HG03095 (cell line): Measurements from ENCODE around the gene PEX26.
"Not testable (repeated sequence)": the region's sequence is repeated elsewhere in the genome, so short reads cannot be mapped to it uniquely, and the experiment has no call there.

Experiments used
- ATAC-seq: cut with Tn5 transposase; IDR thresholded peaks from one replicate; pipeline ENCODE4 v1.9.1; 2021; ENCODE audit warnings: moderate library complexity; ENCODE audit not compliant: unreplicated experiment

The PEX26 gene

GRCh38 chr22:18093661-18094060 lies 15.9 kb downstream of the PEX26 start:
- no peak for ATAC-seq

GRCh38 chr22:18095101-18095805 lies 17.5 kb downstream of the PEX26 start:
- ATAC-seq, result no peak

GRCh38 chr22:18096823-18097222 lies 19.0 kb downstream of the PEX26 start:
- no peak for ATAC-seq

- no peak for ATAC-seq
These were observed 23.0 kb downstream of the PEX26 start for GRCh38 chr22:18100781-18101180.

GRCh38 chr22:18101536-18101935 lies 23.7 kb downstream of the PEX26 start:
- no peak for ATAC-seq

GRCh38 chr22:18103527-18104269 lies 25.9 kb downstream of the PEX26 start:
- ATAC-seq, result no peak

- ATAC-seq, result no peak
These were observed 26.8 kb downstream of the PEX26 start for GRCh38 chr22:18104566-18104965.

- not testable (repeated sequence) for ATAC-seq
These were observed 28.2 kb downstream of the PEX26 start for GRCh38 chr22:18105981-18106380.

- ATAC-seq, result not testable (repeated sequence)
These were observed 29.0 kb downstream of the PEX26 start for GRCh38 chr22:18106550-18107341.

GRCh38 chr22:18108187-18108586 lies 30.4 kb downstream of the PEX26 start:
- ATAC-seq, result no peak

- no peak for ATAC-seq
These were observed 31.8 kb downstream of the PEX26 start for GRCh38 chr22:18109410-18110193.

- ATAC-seq, result no peak
These were observed 32.6 kb downstream of the PEX26 start, which contains the start of gene TUBA8 for GRCh38 chr22:18110194-18110953. Gene TUBA8, plus strand, starts transcription at chr22:18110809. Its CDS starts 57 bp downstream, at chr22:18110866.

GRCh38 chr22:18110954-18111758 lies 33.4 kb downstream of the PEX26 start:
- no peak for ATAC-seq

GRCh38 chr22:18111759-18112330 lies 34.1 kb downstream of the PEX26 start:
- ATAC-seq, result no peak

- ATAC-seq, result no peak
These were observed 34.6 kb downstream of the PEX26 start for GRCh38 chr22:18112440-18112839.

GRCh38 chr22:18113680-18114394 lies 36.0 kb downstream of the PEX26 start:
- no peak for ATAC-seq

- ATAC-seq, result no peak
These were observed 36.7 kb downstream of the PEX26 start for GRCh38 chr22:18114495-18114894.

GRCh38 chr22:18114976-18115652 lies 37.3 kb downstream of the PEX26 start:
- ATAC-seq, result no peak
